Measurements from ENCODE around the gene CYB5B.

Gene CYB5B

GRCh38 chr16:69500496-69500895, 76.1 kb downstream of the CYB5B start:
- Mint-ChIP-seq H3K4me3 (no peak overlapping the region), H3K4me1 (ENCODE audit: low read depth) (peaks cover 7% of the 10 kb centered on the region), H3K36me3 (no peaks in the 10 kb centered on the region), H3K27ac (no peak overlapping the region), H3K27me3 (peaks cover 2% of the 10 kb centered on the region), H3K9me3 (ENCODE audit: low read depth) (no peaks in the 10 kb centered on the region)

- Mint-ChIP-seq H3K27ac (no peak overlapping the region), H3K36me3 (no peaks in the 10 kb centered on the region), H3K9me3 (ENCODE audit: low read depth) (no peaks in the 10 kb centered on the region), H3K4me1 (ENCODE audit: low read depth) (peaks cover 7% of the 10 kb centered on the region), H3K4me3 (no peak overlapping the region), H3K27me3 (peaks cover 2% of the 10 kb centered on the region)
Measured at GRCh38 chr16:69501956-69502745, 77.7 kb downstream of the CYB5B start.

GRCh38 chr16:69503244-69503643, 78.8 kb downstream of the CYB5B start:
- peak overlapping the region; percentile 10 for H3K27ac Mint-ChIP-seq
- no peaks in the 10 kb centered on the region for H3K36me3 Mint-ChIP-seq
- H3K27me3 Mint-ChIP-seq, result peaks cover 2% of the 10 kb centered on the region
- H3K4me1 Mint-ChIP-seq (ENCODE audit: low read depth), result peaks cover 7% of the 10 kb centered on the region
- no peak overlapping the region for H3K4me3 Mint-ChIP-seq
- H3K9me3 Mint-ChIP-seq (ENCODE audit: low read depth), result no peaks in the 10 kb centered on the region

- Mint-ChIP-seq H3K4me1 (ENCODE audit: low read depth) (no peaks in the 10 kb centered on the region), H3K9me3 (ENCODE audit: low read depth) (no peaks in the 10 kb centered on the region), H3K36me3 (no peaks in the 10 kb centered on the region), H3K27ac (no peak overlapping the region), H3K4me3 (no peak overlapping the region), H3K27me3 (no peaks in the 10 kb centered on the region)
Measured at GRCh38 chr16:69508033-69508755, 83.8 kb downstream of the CYB5B start.

GRCh38 chr16:69509125-69509524, 84.7 kb downstream of the CYB5B start:
- H3K4me3 Mint-ChIP-seq, result no peak overlapping the region
- H3K4me1 Mint-ChIP-seq (ENCODE audit: low read depth), result no peaks in the 10 kb centered on the region
- H3K27ac Mint-ChIP-seq, result no peak overlapping the region
- H3K36me3 Mint-ChIP-seq, result no peaks in the 10 kb centered on the region
- no peaks in the 10 kb centered on the region for H3K9me3 Mint-ChIP-seq (ENCODE audit: low read depth)
- no peaks in the 10 kb centered on the region for H3K27me3 Mint-ChIP-seq

GRCh38 chr16:69511651-69512050, 87.2 kb downstream of the CYB5B start:
- no peaks in the 10 kb centered on the region for H3K36me3 Mint-ChIP-seq
- H3K27me3 Mint-ChIP-seq, result no peaks in the 10 kb centered on the region
- no peaks in the 10 kb centered on the region for H3K4me1 Mint-ChIP-seq (ENCODE audit: low read depth)
- H3K27ac Mint-ChIP-seq, result no peak overlapping the region
- no peak overlapping the region for H3K4me3 Mint-ChIP-seq
- no peaks in the 10 kb centered on the region for H3K9me3 Mint-ChIP-seq (ENCODE audit: low read depth)

GRCh38 chr16:69513180-69513966, 89.0 kb downstream of the CYB5B start:
- H3K27ac Mint-ChIP-seq, result no peak overlapping the region
- H3K36me3 Mint-ChIP-seq, result no peaks in the 10 kb centered on the region
- H3K9me3 Mint-ChIP-seq (ENCODE audit: low read depth), result no peaks in the 10 kb centered on the region
- no peaks in the 10 kb centered on the region for H3K27me3 Mint-ChIP-seq
- H3K4me1 Mint-ChIP-seq (ENCODE audit: low read depth), result no peaks in the 10 kb centered on the region
- H3K4me3 Mint-ChIP-seq, result no peak overlapping the region

- H3K36me3 Mint-ChIP-seq, result no peaks in the 10 kb centered on the region
- H3K9me3 Mint-ChIP-seq (ENCODE audit: low read depth), result no peaks in the 10 kb centered on the region
- peak overlapping the region; percentile 13 for H3K27ac Mint-ChIP-seq
- no peak overlapping the region for H3K4me3 Mint-ChIP-seq
- no peaks in the 10 kb centered on the region for H3K4me1 Mint-ChIP-seq (ENCODE audit: low read depth)
- H3K27me3 Mint-ChIP-seq, result no peaks in the 10 kb centered on the region
Measured at GRCh38 chr16:69514356-69514755, 89.9 kb downstream of the CYB5B start.
